ENCODE data around the gene AIP. TPM values are rescaled to one million over a fixed set of nuclear protein-coding genes. Genes with fewer than 3 reads are reported as not detected.
"Not testable (repeated sequence)": the region's sequence is repeated elsewhere in the genome, so short reads cannot be mapped to it uniquely, and the experiment has no call there.

Gene AIP
- total RNA-seq, 1 experiment from 2014 or later = 83.0 TPM

DNA sequence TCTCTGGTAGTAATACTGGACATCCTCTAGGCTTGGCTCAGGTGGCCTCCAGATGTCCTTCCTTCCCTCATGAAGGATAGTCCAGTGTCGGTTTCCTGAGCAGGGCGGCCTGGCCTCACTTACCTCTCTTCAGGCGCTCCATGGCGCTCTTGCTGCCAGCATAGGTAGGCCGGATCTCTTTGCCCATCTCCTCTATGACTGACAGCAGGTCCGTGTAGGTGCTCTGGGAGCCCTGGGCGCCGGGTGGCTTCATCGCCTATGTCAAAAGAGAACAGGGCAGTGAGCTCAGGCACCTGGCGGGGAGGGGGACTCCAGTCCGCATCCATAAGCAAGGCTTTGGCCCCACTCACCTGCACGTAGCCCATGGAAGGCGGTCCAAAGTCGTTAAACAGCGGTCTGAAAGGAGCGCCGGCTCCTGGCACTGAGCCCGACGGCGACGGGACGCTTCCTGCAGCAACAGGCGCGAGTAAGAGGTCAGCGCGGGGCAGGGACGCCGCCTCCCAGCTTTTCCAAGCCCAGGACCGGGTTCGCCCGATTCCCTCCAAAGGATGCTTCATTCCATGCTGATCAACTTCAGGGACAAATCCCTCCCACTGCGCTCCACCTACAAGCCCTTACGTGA lies 24.5 kb downstream of the AIP start:
- no peak for DNase-seq (ENCODE audit: low spot score)

DNA sequence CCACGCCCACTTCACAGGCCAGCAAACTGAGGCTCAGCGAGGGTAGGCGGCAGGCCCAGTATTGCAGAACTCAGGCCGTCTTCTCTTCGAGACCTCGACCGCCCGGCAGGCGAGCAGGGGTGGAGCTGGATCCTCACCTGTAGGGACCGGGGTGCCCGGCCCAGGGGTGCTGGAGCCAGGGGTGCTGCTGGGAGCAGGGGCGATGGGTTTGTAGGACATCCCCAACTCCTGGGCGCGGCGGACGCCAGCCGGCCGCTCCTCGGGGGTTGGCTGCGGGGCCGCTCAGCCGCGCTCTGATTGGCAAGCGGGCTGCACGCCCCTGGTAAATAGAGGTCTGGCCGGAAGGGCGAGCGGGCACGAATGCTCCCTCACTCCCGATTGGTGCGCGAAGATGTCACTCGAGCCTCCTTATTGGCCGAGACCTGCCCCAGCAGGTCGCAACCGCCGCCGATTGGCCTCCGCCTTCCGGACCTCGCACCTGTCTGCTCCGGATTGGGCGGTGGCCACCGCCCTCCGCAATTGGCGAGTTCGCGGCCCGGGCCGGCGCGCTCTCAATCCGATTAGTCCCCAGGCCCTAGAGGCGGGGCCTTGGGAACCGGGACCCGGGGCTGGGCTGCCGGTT lies 25.1 kb downstream of the AIP start, which contains the start of gene CDK2AP2:
Gene CDK2AP2, minus strand, starts transcription at position 299 of the 622 bp plus-strand sequence. Its CDS starts 80 bp downstream, at position 219.
- DNase-seq (ENCODE audit: low spot score) = peak; percentile 99

DNA sequence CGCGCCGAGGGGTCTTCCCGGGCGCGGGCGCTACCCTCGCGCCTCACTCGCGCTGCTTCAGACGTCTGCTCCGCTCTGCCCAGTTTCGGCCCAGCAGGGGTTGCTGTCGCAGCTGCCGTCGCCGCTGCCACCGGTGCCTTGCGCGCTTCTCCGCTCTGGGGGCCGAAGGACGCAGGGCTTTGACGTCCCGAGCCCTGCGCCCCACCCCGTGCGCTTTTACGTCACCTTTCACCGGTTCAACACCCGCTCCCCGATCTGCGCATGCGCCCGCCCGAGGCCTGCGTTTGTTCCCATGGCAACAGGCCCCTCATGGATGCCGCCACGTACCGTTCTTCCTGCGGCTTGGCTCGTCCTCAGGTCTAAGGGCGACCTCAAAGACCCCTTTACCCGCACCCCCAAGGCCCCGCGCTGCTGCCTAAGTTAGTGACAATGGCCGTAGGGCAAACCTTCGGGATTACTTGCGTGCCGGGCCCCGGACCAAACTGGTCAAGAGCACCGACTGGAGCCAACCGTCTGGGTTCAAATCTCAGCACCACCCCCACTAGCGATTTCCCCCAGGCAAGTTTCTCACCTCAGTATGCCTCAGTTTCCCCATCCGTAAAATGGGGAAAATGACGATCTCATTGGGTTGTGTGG lies 25.8 kb downstream of the AIP start:
- DNase-seq (ENCODE audit: low spot score) = peak; percentile 94

DNA sequence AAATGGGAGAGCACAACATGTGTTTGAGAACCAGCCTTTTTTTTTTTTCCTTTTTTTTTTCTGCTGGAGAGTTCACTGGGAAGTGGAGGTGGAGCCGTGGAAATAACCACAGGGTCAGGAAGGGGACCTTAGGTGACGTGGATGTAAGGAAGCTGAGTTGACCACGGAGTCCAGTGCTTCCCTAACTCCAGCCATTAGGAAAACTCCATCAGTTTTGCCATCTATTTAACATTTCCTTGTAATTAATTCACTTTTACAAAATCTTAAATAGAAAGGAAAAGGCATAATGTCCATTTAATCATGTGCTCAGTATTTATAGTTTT lies 27.2 kb downstream of the AIP start:
- no peak for DNase-seq (ENCODE audit: low spot score)

DNA sequence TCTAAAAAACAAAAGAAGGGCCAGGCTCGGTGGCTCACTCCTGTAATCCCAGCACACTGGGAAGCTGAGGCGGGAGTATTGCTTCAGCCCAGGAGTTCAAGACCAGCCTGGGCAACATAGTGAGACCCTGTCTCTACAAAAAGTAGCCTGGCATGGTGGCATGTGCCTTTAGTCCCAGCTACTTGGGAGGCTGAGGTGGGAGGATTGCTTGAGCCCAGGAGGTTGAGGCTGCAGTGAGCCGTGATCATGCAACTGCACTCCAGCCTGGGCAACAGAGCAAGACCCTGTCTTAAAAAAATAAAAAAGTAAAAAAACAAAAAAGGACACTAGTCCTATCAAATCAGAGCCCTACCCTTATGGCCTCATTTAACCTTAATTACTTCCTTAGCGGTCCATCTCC lies 28.7 kb downstream of the AIP start:
- DNase-seq (ENCODE audit: low spot score) = not testable (repeated sequence)

DNA sequence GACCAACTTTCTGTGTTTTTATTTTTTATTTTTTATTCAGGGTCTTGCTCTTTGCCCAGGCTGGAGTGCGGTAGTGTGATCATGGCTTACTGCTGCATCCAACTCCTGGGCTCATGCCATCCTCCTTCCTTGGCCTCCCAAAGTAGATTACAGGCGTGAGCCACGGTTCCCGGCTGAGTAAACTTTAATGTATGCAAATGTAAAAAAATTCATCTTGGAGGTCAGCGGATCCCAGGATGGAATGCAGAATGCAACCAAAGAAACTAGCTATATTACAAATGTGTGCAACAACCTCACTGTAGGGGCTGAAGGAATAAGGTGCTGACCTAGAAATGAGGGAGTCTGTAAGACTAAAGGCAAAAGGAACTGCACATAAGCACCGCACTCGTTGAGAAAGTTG lies 31.3 kb downstream of the AIP start:
- DNase-seq (ENCODE audit: low spot score) = no peak

DNA sequence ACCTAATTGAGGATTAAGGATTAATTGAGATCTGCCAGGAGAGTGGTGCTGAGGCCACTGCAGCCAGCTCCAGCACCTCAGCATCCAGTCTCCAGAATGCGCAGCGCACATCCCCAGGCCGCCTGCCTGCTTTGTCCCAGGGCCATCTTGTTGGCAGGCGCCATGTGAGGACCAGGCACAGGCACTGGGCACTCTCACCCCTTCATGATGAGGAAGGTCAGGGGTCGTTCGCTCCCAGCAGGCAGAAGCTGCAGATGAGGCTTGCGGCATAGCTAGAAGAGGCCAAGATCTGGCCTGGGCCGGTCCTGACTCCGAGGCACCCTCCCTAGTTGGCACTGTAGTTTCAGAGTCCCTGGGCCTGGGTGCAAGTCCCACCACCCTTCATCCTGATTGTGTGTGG lies 34.0 kb downstream of the AIP start:
- DNase-seq (ENCODE audit: low spot score) = no peak

DNA sequence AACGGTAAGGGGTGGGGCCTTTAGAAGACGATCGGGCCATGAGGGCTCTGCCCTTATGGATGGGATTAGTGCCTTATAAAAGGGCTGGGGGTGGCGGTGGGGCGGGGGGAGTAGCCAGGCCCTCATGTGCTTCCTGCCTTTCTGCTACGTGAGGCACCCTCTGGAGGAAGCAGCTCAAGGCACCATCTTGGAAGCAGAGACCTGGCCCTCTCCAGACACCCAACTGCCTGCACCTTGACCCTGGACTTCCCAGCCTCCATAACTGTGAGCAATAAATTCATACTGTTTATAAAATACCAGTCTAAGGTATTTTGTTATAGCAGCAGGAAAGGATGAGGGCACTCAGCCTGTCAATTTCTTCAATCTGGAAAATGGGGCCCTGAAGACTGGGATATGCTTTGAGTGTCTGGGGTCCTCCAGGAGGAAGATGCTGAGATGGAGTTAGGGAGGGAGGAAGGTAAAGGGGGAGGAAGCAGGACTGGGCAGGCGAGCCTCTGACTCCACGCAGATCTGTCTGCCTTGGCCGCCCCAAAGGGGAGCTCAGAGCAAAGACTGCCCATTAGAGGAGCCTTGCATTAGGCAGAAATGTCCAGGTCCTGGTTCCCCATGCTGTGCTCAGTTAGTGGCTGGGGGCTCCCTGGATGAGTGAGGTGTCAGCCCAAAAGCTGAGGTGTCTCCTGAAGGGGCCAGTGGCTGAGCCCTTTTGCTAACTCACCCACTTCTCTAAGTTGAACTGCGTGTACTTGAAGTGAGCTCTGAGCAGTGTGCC lies 35.1 kb downstream of the AIP start:
- DNase-seq (ENCODE audit: low spot score) = no peak

DNA sequence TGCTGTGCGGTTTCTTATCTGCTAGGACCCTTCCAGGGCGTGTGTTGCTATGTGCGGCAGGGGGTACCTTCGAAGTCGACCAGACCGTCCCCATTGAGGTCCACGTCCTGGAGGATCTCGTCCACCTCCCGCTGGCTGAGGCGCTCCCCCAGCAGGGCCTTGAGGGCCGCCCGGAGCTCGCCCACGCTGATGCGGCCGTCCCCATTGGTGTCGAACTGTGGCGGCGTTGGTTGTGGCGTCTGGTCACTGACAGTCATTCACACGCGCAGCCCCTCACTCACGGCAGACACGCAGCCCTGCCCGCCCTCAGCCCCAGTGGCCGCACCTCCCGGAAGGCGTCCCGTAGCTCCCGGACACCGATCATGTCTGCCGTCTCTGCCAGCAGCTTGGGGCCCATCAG lies 36.9 kb downstream of the AIP start:
- no peak for DNase-seq (ENCODE audit: low spot score)

DNA sequence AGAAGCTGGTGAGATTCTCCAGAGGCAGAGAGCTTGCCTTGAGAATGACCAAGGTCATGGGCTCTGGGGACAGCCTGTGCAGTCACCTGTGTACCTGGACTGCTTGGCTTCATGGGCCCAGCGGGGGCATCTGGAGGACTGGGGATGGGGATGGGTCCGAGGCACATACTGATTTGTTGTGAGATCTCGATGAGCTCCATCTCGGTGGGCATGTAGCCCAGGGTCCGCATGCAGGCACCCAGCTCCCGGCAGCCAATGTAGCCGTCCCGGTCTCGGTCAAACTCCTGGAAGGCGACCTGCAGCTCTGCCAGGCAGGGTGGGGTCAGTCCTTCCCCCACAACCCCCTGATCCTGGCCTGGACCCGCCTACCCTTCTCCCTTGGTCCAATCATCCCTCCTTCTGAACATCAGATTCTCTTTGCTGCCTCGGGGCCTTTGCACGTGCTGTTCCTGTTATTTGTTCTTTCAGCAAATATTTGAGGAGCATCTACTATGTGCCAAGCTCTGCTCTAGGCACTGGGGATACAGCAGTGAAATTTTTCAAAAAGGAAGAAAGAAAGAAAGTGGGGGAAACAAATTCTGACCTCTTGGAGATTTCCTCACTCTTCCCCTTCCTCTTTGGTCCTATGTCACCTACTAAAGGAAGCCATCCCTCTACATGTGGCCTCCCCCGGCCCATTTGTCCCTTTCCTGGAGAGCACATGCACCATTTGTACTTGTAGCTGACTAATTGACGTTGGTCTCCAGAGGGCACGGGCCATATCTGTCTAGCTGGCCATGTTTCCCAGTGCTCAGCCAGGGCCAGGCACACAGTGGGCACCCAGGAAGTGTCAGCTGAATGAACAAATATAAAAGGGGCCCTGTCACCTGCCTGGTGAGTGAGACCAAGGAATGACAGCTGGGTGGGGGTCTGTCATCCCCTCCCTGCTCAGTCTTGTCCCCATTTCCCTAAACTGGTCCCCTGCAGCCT lies 38.3 kb downstream of the AIP start:
- DNase-seq (ENCODE audit: low spot score) = no peak

DNA sequence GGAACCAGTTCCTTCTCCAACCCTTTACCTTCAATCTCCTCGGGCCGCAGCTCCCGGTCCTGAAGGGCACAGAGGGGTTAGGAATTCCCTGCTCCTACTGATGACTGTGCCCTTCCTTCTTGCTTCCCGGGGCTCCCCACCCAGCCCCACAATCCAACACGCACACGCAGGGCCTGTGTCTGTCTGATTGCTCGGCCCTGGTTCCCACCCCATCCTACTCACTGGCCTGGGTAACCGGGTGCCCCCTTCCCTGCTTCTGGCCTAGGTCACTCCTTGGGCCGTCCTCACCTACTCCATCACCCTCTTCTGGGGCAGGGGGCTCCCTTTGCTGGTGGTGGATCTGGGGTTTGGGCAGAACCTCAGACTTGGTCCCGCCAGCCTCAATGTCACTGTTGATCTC lies 39.1 kb downstream of the AIP start:
- DNase-seq (ENCODE audit: low spot score) = no peak

DNA sequence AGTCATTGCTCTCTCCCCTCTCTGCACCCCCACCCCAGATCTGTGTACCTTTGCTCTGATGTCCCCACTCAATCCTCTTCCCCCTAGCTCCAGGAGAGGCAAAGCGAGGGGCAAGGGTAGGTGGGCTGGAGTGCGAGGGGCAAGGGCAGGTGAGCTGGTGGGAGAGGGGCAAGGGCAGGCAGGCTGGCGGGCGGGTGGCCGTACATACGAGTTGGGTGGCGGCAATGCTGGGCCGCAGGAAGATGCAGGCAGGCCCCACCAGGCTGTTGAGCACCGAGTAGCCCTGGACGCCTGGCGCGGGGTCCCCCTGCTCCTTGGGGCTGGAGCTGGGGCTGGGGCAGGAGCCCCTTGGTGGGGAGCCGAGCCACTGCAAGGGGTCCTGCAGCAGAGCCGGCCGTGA lies 39.5 kb downstream of the AIP start:
- no peak for DNase-seq (ENCODE audit: low spot score)

DNA sequence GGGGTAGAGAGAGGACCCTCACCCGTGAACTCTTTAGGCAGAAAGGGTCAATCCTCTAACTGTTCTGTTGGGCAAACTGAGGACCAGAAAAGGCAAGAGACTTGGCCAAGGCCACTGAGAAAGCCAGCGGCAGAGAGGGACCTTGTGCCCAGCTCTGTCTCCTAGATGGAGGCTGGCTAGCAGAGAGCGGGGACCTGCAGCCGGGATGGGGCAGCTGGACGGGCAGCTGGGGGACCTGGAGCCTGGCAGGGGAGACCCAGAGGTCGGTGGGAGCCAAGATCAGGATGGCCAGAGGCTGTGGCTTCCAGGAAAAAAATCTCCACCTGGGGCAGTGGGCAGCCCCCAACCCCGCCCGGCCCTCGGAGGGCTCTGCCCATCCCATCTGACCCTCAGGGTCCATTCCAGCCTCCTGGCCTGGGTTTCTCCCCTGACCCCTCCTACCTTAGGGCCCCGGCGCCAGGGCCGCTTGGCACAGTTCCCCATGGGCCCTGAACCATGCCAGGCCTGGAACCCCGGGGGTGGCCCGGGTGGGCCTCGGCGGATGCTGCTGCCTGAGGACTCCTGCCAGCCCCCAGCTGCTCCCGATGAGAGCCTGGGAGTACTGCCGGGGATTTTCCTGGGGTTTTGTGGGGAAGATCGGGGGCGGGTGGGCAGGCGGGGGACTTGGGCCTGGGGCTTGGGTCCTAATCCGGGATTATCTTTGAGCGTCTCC lies 40.2 kb downstream of the AIP start, which contains the start of gene CABP2:
Gene CABP2, minus strand, starts transcription at position 603 of the 712 bp plus-strand sequence. Its CDS starts 120 bp downstream, at position 483.
- no peak for DNase-seq (ENCODE audit: low spot score)

DNA sequence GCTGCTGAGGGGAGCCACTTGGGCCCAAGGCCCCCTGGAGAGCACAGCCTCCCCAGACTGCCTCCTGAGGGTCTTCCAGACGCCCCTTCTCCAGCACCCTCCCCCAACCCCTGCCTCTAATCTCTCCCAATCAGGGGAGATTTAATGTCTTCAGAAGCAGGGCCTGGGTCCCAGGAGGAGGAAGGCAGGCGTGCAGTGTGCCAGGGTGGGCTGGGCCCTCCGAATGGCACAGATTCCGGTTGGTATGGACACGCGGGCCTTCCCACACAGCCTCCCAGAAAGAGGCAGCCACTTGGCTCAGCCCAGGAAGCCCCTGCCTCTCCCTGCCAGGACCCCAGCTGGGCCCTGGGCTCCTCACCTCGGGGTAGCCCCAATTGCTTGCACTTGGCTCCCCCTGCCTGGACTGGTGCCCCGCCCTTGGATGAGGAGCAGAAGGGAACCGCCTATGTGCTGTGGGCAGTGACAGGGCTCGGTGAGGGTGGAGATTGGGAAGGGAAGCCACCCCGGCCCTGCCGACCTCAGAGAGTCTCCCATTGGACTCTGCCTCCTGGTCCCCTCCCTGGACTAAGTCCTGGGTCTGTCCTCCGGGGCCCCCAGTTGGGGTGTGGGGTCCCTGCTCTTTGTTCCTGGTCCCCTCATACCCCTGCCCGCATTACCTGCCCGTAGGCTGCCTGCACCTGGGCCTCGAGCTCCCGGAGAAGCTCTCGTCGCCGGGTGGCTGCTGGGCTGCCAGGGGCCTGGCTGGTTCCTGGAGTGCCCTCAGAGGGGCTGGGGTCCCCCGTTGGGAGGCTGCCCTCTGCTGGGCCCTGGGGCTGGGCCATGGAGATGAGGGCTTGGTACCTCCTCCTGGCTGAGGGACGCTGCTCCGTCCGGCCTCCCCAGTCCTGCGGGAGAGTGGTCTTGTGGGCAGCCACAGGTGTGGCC lies 41.0 kb downstream of the AIP start:
- no peak for DNase-seq (ENCODE audit: low spot score)

DNA sequence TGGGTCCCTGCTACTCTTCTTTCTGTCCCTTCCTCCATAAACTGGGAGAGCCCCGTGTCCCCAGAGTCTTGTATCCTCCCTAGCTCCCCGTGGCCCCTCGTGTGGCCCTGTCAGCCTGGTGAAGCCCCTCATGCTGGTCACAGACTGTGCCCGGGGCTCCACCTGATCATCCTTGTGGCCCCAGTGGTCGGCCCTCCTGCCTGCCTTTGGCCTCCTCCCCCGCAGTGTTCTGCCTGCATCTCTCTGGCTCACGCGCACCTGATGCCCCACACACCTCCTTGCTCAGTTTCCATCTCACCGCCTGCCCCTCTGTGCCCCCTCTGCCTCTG lies 41.6 kb downstream of the AIP start:
- no peak for DNase-seq (ENCODE audit: low spot score)

DNA sequence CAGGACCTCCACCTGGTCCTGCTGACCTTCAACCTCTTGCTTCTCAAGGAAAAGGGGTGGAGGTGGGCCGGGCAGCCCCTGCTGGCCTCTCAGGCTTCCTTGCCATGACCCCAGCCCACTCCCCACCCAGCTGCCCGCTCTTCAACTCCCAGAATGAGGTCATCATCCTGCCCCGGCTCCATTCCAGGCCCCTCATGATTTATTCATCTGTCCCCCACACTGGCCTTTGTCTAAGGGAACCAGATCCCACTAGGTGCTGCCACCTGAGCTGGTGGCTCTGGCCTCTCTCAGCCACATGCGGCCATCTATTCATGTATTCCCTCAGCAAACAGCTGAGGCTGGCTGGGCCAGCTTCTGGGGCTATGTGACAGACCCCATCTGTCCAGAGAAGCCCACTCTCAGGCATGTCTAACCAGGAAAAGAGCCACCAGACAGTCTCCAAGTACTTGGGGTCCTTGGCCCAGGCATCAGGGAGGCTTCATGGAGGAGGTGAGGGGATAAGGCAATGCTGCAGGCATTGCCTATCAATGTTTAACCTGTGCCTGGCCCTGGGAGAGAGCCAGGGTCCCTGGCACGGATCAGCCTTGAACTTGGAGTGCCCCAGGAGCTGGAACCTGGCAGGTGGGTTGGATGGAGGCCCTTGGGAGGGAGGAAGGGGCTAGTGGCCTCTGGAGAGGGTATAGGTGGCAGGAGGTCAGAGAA lies 42.6 kb downstream of the AIP start:
- DNase-seq (ENCODE audit: low spot score) = no peak

DNA sequence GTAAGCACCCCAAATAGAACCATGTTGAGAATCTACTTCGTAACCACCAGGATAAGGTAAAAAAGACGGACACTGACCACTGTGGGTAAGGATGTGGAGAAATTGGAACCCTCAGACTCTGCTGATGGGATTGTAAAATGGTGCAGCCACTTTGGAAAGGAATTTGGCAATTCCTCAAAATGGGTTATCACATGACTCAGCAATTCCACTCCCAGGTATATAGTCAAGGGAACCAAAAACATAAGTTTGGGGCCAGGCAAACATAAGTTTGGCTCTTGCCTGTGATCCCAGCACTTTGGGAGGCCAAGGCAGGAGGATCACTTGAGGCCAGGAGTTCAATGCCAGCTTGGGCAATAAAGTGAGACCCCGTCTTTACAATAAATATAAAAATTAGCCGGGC lies 45.5 kb downstream of the AIP start:
- DNase-seq (ENCODE audit: low spot score) = no peak

DNA sequence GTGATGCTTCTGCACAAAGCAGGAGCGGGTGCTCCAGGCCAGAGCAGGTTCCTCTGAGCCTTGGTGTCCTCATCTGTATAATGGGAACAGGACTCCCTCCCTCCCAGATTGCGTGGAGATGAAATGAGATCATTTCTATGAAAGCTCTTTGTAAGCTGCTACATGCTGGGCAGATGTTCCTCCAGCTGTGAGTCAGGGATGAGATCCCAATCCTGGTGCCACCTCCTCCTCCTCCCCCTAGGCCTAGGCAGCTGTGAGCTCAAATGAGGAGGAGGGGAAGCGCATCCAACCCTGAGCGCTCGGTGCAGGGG lies 47.4 kb downstream of the AIP start:
- no peak for DNase-seq (ENCODE audit: low spot score)

DNA sequence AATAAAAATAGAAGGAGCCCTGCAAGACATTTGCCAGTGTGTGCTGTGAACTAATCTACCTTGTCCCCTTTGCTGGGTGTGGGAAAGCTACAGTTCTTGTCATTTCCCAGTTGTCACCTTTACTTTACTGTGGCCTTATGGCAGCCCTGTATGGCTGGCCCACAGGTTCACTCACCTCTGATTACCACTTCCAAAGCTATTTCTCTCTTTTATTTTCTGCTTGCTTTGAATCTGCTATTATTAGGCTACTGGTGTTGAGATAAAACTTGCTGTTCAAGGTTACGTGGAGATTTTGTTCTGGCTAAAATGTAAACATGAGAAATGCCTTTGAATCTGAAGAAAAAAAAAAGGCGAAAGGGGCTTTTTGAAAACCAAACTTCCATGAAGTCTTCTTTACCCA lies 50.1 kb downstream of the AIP start:
- DNase-seq (ENCODE audit: low spot score) = no peak
